ENCODE measurements around the gene IGLL1. TPM values are rescaled to one million over a fixed set of nuclear protein-coding genes. Genes with fewer than 3 reads are reported as not detected.

The IGLL1 gene
- total and polyA plus RNA-seq, 2 donors (not counting 1 experiment from before 2014, with no cell fraction given) = not detected

GRCh38 chr22:23531283-23531956 is 48.7 kb downstream of the IGLL1 start:
- DNase-seq (no peak), ATAC-seq (ENCODE audit: low read depth) (no peak)
- no peak overlapping the region for H3K9ac ChIP-seq (ENCODE audit: low read length)
- no peak for TF ChIP-seq CTCF (IDR thresholded peaks at IDR 0.05)
- no peak for TF ChIP-seq EZH2 (IDR thresholded peaks at IDR 0.05; ENCODE audit: borderline replicate concordance, insufficient read depth, low read depth, low read length, poor library complexity, severe bottlenecking)
- H3K36me3 ChIP-seq (replicated peaks in 1 of 2; ENCODE audit: control extremely low read depth in 1 of 2, control insufficient read depth in 1 of 2, extremely low read depth in 1 of 2, insufficient read depth in 2 of 2, low read length in 1 of 2) = no peaks in the 10 kb centered on the region
- no peak overlapping the region for H3K4me2 ChIP-seq (replicated peaks; ENCODE audit: low read depth, low read length, poor library complexity, severe bottlenecking)
- Mint-ChIP-seq H3K9me3 (ENCODE audit: insufficient read depth) (no peaks in the 10 kb centered on the region), H3K4me1 (peaks cover 26% of the 10 kb centered on the region), H3K27me3 (peaks cover 16% of the 10 kb centered on the region), H3K27ac (no peak overlapping the region), H3K4me3 (no peak overlapping the region)
- H2AFZ ChIP-seq (ENCODE audit: insufficient read depth, low read depth, low read length, poor library complexity, severe bottlenecking) = no peak overlapping the region
- H3K27ac ChIP-seq (ENCODE audit: low read length in 2 of 2) = no peak overlapping the region
- ChIA-PET CTCF (no interaction called here), POLR2A (no interaction called here)
- intact Hi-C loops (cut with micrococcal nuclease) = no loop called here
- H3K27me3 ChIP-seq (replicated peaks in 1 of 4; ENCODE audit: control extremely low read depth in 1 of 4, control insufficient read depth in 3 of 4, insufficient read depth in 4 of 4, low read length in 3 of 4) = no peaks in the 10 kb centered on the region
- no peaks in the 10 kb centered on the region for H4K20me1 ChIP-seq (ENCODE audit: control insufficient read depth, insufficient read depth, low read length, poor library complexity, severe bottlenecking)
- no peak overlapping the region for H3K4me3 ChIP-seq (ENCODE audit: control extremely low read depth in 1 of 5, extremely low read depth in 1 of 5, insufficient read depth in 1 of 5, low read depth in 2 of 5, low read length in 4 of 5)
- WGBS (ENCODE audit: insufficient coverage) = 94% methylated on average over 23 of the region's 24 CpGs
- peaks cover 0 to 14% of the 10 kb centered on the region in 2 donors for H3K4me1 ChIP-seq (ENCODE audit: control insufficient read depth in 2 of 2, insufficient read depth in 2 of 2, low read length in 2 of 2)
- H3K9me3 ChIP-seq (ENCODE audit: control extremely low read depth in 1 of 3, control insufficient read depth in 2 of 3, insufficient read depth in 1 of 3, low read length in 2 of 3) = no peaks in the 10 kb centered on the region
- H3K79me2 ChIP-seq (ENCODE audit: control insufficient read depth, insufficient read depth, low read length) = no peaks in the 10 kb centered on the region

- H3K9ac ChIP-seq (ENCODE audit: low read length) = no peak overlapping the region
- no peak overlapping the region for H3K27ac ChIP-seq (ENCODE audit: low read length in 2 of 2)
- Mint-ChIP-seq H3K4me3 (no peak overlapping the region), H3K4me1 (peaks cover 20% of the 10 kb centered on the region), H3K27me3 (peaks cover 16% of the 10 kb centered on the region), H3K27ac (no peak overlapping the region), H3K9me3 (ENCODE audit: insufficient read depth) (no peaks in the 10 kb centered on the region)
- intact Hi-C loops (cut with micrococcal nuclease) = no loop called here
- ATAC-seq (ENCODE audit: low read depth) = no peak
- ChIA-PET POLR2A (no interaction called here), CTCF (no interaction called here)
- over 99% methylated on average over 7 of the region's 7 CpGs for WGBS (ENCODE audit: insufficient coverage)
- no peak overlapping the region for H2AFZ ChIP-seq (ENCODE audit: insufficient read depth, low read depth, low read length, poor library complexity, severe bottlenecking)
- H3K4me2 ChIP-seq (replicated peaks; ENCODE audit: low read depth, low read length, poor library complexity, severe bottlenecking) = no peak overlapping the region
- H3K9me3 ChIP-seq (ENCODE audit: control extremely low read depth in 1 of 3, control insufficient read depth in 2 of 3, insufficient read depth in 1 of 3, low read length in 2 of 3) = no peaks in the 10 kb centered on the region
- TF ChIP-seq CTCF (IDR thresholded peaks at IDR 0.05) = no peak
- TF ChIP-seq EZH2 (IDR thresholded peaks at IDR 0.05; ENCODE audit: borderline replicate concordance, insufficient read depth, low read depth, low read length, poor library complexity, severe bottlenecking) = no peak
- no peak overlapping the region for H3K4me3 ChIP-seq (ENCODE audit: control extremely low read depth in 1 of 5, extremely low read depth in 1 of 5, insufficient read depth in 1 of 5, low read depth in 2 of 5, low read length in 4 of 5)
- H3K27me3 ChIP-seq (replicated peaks in 1 of 4; ENCODE audit: control extremely low read depth in 1 of 4, control insufficient read depth in 3 of 4, insufficient read depth in 4 of 4, low read length in 3 of 4) = no peaks in the 10 kb centered on the region
- H4K20me1 ChIP-seq (ENCODE audit: control insufficient read depth, insufficient read depth, low read length, poor library complexity, severe bottlenecking) = no peaks in the 10 kb centered on the region
- H3K4me1 ChIP-seq (ENCODE audit: control insufficient read depth in 2 of 2, insufficient read depth in 2 of 2, low read length in 2 of 2) = peaks cover 0 to 8% of the 10 kb centered on the region in 2 donors
- H3K79me2 ChIP-seq (ENCODE audit: control insufficient read depth, insufficient read depth, low read length) = no peaks in the 10 kb centered on the region
- H3K36me3 ChIP-seq (replicated peaks in 1 of 2; ENCODE audit: control extremely low read depth in 1 of 2, control insufficient read depth in 1 of 2, extremely low read depth in 1 of 2, insufficient read depth in 2 of 2, low read length in 1 of 2) = no peaks in the 10 kb centered on the region
- no peak for DNase-seq
Measured at GRCh38 chr22:23530766-23531282, 49.3 kb downstream of the IGLL1 start.

Measured in B cell (primary cell).